ENCODE results near the gene GPR107. TPM values are rescaled to one million over a fixed set of nuclear protein-coding genes. Genes with fewer than 3 reads are reported as not detected.

Gene GPR107
- 17.1 and 17.5 TPM in 2 replicates for total RNA-seq

DNA sequence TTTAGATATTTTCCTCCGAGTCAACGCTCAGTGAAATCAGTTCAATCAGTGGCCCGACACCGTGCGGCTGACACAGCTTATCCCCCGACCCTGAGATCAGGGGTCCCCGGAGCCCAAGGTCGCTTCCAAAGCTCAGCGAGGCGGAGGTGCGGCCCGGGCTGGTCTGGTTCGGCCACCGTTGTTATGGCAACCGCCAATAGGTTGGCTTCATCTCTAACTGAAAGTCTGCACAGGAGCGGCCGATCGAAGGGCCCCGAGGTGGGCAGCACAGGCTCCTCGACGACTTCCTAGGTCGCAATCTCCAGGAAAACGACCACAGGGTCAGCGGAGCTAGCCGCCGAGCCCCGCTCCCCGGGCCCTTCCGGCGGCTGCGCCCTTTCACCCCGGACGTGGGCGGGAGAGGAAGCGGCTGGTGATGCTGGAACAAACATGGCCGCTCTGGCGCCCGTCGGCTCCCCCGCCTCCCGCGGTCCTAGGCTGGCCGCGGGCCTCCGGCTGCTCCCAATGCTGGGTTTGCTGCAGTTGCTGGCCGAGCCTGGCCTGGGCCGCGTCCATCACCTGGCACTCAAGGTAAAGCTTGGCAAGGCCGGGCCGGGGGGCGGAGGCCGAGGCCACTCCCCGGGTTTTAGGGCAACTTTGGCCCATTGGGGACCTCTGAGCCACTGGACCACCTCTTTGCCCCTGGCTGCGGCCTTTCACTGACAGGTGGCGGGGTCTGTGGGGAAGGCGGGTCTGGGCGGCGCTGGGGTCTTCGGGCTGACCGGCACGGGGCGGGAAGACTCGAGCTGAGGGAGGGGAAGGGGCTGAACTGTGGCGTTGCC, at the start of gene GPR107:
GPR107 (plus strand) TSS at position 403 of the 821 bp plus-strand sequence; CDS start at position 430, 27 bp downstream.

DNA sequence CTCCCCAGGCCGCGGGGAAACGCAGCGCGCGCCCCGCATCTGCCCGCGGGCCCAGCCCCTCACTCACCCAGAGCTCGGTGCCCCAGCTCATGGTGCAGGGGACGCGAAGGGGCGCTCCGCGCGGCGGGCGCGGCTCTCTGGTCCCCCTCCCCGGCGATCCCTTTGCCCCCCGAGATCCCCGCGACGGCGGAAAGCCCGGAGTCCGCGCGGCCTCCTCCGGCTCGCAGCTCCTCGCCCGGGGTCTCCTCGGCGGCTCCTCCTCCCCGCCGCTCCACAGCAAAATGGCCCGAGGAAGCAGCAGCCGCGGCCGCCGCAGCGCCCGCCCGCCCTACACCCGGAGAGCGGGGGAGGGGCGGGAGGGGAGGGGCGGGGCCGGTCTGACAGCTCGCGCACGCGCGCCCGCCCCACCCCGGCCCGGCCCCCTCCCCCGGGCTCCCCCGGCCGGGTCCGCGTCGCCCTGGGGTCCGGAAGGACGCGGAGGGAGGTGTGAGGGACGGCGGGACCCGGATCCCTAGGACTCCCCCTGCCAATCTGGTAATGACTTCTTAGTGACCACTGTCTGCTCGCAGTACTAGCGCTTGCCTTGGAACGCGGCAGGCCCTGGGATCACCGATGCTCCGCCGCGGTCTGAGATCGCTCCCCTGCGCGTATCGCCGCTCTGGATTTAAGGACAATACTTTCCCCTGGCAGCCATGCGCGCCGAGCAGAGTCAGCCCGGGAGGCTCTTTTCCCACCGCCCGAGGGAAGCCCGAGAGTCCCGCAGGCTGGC, 10.6 kb upstream of the GPR107 start, which contains the start of gene FNBP1:
FNBP1 (minus strand) TSS at position 305 of the 769 bp plus-strand sequence; CDS start at position 91, 214 bp downstream.

DNA sequence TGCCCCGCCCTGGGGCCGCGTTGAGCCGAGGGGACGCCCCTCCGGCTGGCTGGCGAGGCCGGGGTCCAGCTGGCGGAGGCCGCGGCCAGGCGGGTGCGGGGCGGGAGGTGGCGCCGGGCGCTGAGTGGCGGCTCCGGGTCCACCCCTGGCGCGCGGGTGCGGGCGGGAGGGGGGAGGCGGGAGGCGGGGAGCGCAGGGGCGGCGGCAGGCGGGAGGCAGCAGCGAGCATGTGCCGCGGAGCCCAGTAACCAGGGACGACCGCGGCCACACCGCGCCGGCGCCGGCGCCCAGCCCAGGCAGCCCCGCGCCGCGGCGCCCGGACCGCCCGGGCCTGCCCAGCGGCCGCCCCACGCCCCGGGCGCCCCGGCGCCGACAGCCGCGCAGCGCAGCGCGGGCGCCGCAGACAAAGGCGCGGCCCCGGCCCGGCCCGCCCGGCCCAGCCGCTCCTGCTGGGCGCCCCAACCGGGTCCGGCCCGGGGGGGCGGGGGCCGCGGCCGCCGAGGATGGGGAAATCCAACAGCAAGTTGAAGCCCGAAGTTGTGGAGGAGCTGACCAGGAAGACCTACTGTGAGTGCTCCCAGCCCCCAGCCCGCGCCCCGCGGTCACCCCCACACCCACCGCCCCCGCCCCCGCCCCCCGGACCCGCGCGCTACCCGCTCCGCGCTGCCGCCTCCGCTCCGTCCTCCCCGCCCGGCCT, 118.6 kb downstream of the GPR107 start, which contains the start of gene NCS1:
NCS1 (plus strand) TSS at position 244 of the 697 bp plus-strand sequence; CDS start at position 504, 260 bp downstream.

Other genes starting within 250 kb of the GPR107 start
- 62.4 and 66.2 TPM in 2 replicates for gene TOR1A, start 229.8 kb upstream of the GPR107 start, total RNA-seq
- 38.5 and 44.6 TPM in 2 replicates for gene C9orf78, start 218.6 kb upstream of the GPR107 start, total RNA-seq
- 10.6 and 10.9 TPM in 2 replicates for gene USP20, start 218.4 kb upstream of the GPR107 start, total RNA-seq
- 5.9 and 9.4 TPM in 2 replicates for gene FNBP1, start 10.7 kb upstream of the GPR107 start, total RNA-seq
- gene NCS1, start 118.5 kb downstream of the GPR107 start, total RNA-seq = 32.1 and 32.4 TPM in 2 replicates
- not detected in 2 replicates for gene HMCN2, start 211.9 kb downstream of the GPR107 start, total RNA-seq

Data from bronchus fibroblast of lung (primary cell).